AG04450 (cell line): ENCODE measurements around the gene SPATA32. TPM values are rescaled to one million over a fixed set of nuclear protein-coding genes. Genes with fewer than 3 reads are reported as not detected.
A peak's percentile ranks its signal among the peaks of the same experiment; 100 is the strongest.

ENCODE experiments used
- CTCF ChIA-PET: fragments of 300-600, 350-600 bp; formaldehyde crosslinking; extraction: SDS; loops from one replicate; lab custom pipeline; 2022; ENCODE audit warnings: antibody characterized with exemption, inconsistent platforms; lab: Charles Lee
- POLR2A ChIA-PET: fragments of 350-600 bp; formaldehyde crosslinking; extraction: SDS; loops from one replicate; lab custom pipeline; 2021; ENCODE audit warnings: antibody characterized with exemption, inconsistent platforms; lab: Yijun Ruan, JAX
- DNase-seq: peaks from one replicate; pipeline ENCODE4 v3.0.0-alpha.2; 2011; ENCODE audit warnings: low read depth, low spot score
- H3K27ac ChIP-seq: one replicate; pipeline ENCODE4 v1.5.1; 2012; ENCODE audit warnings: low read depth, low read length, control low read depth
- H3K27me3 ChIP-seq: one replicate; pipeline ENCODE4 v1.6.0; 2012; ENCODE audit warnings: low read length; ENCODE audit not compliant: control insufficient read depth, insufficient read depth
- H3K4me3 ChIP-seq: 2 replicates; pipeline ENCODE4 v1.5.1; 2011; ENCODE audit warnings: mild to moderate bottlenecking, low read depth, low read length, control low read depth
- H3K9me3 ChIP-seq: 2 replicates; pipeline ENCODE4 v1.5.1; 2012; ENCODE audit warnings: low read length; ENCODE audit not compliant: control insufficient read depth, insufficient read depth
- CTCF ChIP-seq: IDR thresholded peaks from 2 replicates; pipeline ENCODE4 v1.5.1; 2011; ENCODE audit warnings: low read depth, low read length, control low read depth, inconsistent platforms
- polyA plus RNA-seq: library from polyadenylated mRNA; depleted of rRNA; stranded (reverse); fragments of >200 nt; gene quantifications from 2 replicates; pipeline ENCODE4 v1.2.3, GENCODE V29; 2011

SPATA32 gene
- polyA plus RNA-seq, 1 experiment: not detected

DNA sequence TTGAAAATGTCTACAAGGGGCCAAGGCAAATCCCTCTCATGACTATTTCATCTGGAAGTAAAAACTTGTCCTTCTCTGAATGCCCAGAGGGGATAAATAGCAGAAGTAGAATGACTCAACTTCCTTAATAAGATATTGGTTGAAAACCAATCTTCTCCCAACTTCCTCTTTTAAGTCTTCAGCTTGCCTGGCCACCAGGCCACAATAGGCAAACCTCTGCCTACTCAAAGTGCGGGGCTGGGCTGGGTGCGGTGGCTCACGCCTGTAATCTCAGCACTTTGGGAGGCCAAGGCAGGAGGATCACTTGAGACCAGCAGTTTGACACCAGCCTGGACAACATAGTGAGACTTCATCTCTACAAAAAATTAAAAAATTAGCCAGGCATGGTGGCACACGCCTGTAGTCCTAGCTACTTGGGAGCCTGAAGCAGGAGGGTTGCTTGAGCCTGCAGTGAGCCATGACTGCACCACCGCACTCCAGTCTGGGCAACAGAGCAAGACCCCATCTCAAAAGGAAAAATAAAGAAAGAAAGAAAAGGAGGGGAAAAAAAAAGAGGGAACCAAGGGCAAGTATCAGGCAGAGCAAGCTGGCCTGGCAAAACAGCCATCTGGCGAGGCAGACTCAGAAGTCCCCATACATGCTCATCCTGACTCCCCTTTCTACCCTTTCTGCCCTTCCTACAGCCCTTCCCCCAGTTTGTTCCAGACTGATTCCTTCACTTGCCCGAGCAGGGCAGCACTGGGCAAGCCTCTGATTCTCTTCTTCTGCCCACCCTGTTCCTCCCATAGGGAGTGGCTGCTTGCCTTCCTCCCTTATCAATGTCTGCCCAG lies 34.3 kb upstream of the SPATA32 start:
- peak overlapping the region; percentile 3 for H3K27ac ChIP-seq
- H3K9me3 ChIP-seq: no peaks in the 10 kb centered on the region
- no peaks in the 10 kb centered on the region for H3K27me3 ChIP-seq
- H3K4me3 ChIP-seq: no peak overlapping the region
- no peak for TF ChIP-seq CTCF
- DNase-seq: no peak
- ChIA-PET POLR2A (interaction anchor here (0.9 kb wide), 1 partner anchor 11 kb away, joined by 3 read pairs; no protein-coding TSS in a partner anchor), CTCF (interaction anchor here (1.2 to 4.6 kb wide), 2 partner anchors 60 to 89 kb away, joined by 3 to 30 read pairs; no protein-coding TSS in a partner anchor)

DNA sequence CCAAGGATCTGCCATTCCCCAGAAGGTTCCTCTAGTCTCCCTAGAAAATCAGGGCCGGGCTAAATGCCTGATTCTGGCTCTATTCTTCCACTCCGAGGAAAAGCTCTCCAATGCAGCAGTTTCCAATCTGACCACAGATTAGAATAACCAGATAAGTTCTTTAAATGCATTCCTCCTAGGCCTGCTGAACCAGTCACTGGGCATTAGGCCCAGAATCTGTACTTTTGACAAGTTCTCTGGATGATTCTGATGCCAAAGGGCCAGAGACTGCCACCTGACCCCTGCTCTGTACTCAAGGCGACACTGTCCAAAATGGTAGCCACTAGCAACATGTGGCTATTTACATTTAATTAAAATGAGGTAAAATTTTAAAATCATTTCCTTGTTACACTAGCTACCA lies 32.6 kb upstream of the SPATA32 start:
- Histone ChIP-seq H3K27ac (peak overlapping the region; percentile 87), H3K4me3 (no peak overlapping the region), H3K27me3 (no peaks in the 10 kb centered on the region), H3K9me3 (no peaks in the 10 kb centered on the region)
- POLR2A ChIA-PET: interaction anchor here (0.8 to 2.4 kb wide), 6 partner anchors 12 to 94 kb away, joined by 3 to 14 read pairs (median 8); partner anchors contain the start of gene MAP3K14
- DNase-seq: peak; percentile 50
- TF ChIP-seq CTCF: no peak
- CTCF ChIA-PET: interaction anchor here (1.4 to 4.6 kb wide), 4 partner anchors 17 to 159 kb away, joined by 3 to 30 read pairs (median 14); partner anchors contain the start of gene ACBD4

DNA sequence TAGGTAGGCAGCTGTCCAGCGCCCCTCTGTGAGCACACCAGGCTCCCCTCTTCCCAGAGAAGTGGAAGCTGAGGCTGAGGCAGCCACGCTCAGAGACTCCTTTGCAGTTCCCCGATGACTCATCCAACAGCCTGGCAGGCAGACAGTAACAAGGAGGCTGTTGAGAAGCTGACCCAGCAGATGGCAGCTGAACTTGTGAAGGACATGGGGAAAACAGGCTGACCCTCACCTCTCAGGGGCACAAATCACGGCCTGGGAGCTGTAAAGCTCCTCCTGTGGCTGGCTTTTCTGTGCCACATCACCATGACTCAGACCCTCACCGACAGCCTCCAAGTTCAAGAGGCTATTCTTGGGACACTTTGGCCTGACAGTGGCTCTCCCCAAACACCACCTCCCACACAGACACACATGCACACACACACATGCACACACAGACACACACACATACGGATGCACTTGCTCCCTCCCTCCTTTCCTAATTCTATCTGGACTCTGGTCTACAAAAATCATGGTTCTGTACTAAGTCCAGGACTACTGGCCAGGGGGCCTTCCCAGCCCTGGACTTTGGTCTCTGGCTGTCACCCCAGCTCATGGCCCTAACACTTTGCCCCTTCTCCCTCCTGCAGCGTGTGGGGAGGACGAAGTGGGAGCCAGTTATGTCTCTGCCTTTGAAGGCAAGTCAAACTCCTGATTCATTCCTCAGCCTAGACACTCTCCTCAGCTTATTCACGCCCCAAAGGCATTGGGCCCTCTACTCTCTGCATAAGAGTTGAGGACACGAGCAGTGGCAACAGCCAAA lies 31.7 kb upstream of the SPATA32 start:
- no peaks in the 10 kb centered on the region for H3K27me3 ChIP-seq
- H3K4me3 ChIP-seq: no peak overlapping the region
- TF ChIP-seq CTCF: no peak; the same call in 1 of the 2 replicates
- ChIA-PET POLR2A (interaction anchor here (0.6 to 2.4 kb wide), 11 partner anchors 11 to 94 kb away, joined by 3 to 14 read pairs (median 3); partner anchors contain the start of gene MAP3K14), CTCF (interaction anchor here (0.5 to 4.6 kb wide), 10 partner anchors 15 to 158 kb away, joined by 3 to 30 read pairs (median 4); partner anchors contain the start of gene ACBD4)
- peak overlapping the region; percentile 87 for H3K27ac ChIP-seq
- no peaks in the 10 kb centered on the region for H3K9me3 ChIP-seq
- DNase-seq: peak; percentile 65

- DNase-seq: no peak
- POLR2A ChIA-PET: interaction anchor here (0.6 to 2.4 kb wide), 7 partner anchors 10 to 79 kb away, joined by 3 to 14 read pairs (median 4); partner anchors contain the start of gene MAP3K14
- H3K27me3 ChIP-seq: no peaks in the 10 kb centered on the region
Measured at GRCh38 chr17:45292696-45293412, 31.0 kb upstream of the SPATA32 start.

More at GRCh38 chr17:45292696-45293412, 31.0 kb upstream of the SPATA32 start:
- CTCF ChIA-PET: interaction anchor here (1.0 to 4.6 kb wide), 7 partner anchors 16 to 136 kb away, joined by 3 to 30 read pairs (median 5); no protein-coding TSS in a partner anchor
- H3K27ac ChIP-seq: peak overlapping the region; percentile 87
- H3K4me3 ChIP-seq: no peak overlapping the region
- no peaks in the 10 kb centered on the region for H3K9me3 ChIP-seq
- no peak for TF ChIP-seq CTCF
